ENCODE results near the gene SPIRE2.

DNA sequence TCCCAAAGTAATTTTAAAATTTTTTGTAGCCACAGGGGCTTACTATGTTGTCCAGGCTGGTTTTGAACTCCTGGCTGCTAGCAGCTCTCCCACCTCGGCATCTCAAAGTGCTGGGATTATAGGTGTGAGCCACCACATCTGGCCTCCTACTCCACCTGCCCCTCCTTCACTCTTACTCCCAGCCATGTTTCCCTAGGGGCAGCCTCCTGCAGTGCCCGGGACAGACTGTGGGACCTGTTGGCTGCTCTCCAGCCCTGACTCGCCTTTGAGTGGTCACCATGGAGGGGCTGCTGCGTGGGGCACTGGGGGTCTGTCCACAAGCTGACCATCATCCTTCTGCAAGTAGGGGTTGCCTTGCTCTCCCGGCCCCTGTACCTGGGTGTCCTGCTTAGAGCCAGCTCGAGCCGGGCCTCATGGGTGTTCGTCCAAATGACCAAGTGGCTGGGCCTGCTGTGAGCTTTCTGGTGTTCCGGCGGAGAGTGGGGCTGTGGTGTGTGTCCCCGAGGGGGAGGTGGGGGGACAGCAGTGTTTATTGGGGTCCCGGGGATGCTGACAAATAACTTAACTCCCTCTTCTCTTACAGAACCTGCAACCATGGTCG is 16.6 kb downstream of the SPIRE2 start:
- TF ChIP-seq CTCF (IDR thresholded peaks at IDR 0.05) (no peak), POLR2A (IDR thresholded peaks at IDR 0.05) (no peak)
